ENCODE measurements around the gene STK35.

DNA sequence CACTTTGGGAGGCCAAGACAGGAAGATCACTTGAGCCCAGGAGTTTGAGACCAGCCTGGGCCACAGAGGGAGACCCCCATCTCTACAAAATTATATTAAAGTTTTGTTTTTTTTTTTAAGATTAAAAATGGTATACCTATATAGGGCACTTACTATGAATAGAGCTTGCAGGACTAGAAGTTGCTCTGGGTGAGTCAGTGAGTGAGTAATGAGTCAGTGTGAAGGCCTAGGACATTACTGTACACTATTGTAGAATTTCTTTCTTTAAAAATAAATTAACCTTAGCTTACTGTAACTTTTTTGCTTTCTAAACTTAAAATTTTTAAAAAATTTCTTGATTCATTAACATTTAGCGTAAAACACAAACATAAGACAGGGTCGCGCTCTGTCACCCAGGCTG, 29.7 kb downstream of the STK35 start:
- TF ChIP-seq, protein P1, sequence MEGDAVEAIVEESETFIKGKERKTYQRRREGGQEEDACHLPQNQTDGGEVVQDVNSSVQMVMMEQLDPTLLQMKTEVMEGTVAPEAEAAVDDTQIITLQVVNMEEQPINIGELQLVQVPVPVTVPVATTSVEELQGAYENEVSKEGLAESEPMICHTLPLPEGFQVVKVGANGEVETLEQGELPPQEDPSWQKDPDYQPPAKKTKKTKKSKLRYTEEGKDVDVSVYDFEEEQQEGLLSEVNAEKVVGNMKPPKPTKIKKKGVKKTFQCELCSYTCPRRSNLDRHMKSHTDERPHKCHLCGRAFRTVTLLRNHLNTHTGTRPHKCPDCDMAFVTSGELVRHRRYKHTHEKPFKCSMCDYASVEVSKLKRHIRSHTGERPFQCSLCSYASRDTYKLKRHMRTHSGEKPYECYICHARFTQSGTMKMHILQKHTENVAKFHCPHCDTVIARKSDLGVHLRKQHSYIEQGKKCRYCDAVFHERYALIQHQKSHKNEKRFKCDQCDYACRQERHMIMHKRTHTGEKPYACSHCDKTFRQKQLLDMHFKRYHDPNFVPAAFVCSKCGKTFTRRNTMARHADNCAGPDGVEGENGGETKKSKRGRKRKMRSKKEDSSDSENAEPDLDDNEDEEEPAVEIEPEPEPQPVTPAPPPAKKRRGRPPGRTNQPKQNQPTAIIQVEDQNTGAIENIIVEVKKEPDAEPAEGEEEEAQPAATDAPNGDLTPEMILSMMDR (IDR thresholded peaks at IDR 0.05; ENCODE audit: extremely low read depth in 1 of 2, insufficient read depth in 1 of 2, low read depth in 1 of 2, low read length in 2 of 2): no peak
- TF ChIP-seq EZH2 (IDR thresholded peaks at IDR 0.05; ENCODE audit: borderline replicate concordance, low read depth, low read length, severe bottlenecking): no peak

Data from endothelial cell of umbilical vein (primary cell).